HL-60 (cell line): Measurements from ENCODE around the gene ARHGEF9.

Experiments
- DNase-seq, 2 experiments: peaks; one replicate each; pipeline ENCODE4 v3.0.0-alpha.2; 2010 to 2020; ENCODE audit warnings: low read depth in 1 of 2, low spot score in 1 of 2
- H3K27ac ChIP-seq: fragments of 250-450 bp; sonication (Bioruptor Pico); replicated peaks from 2 replicates; pipeline ENCODE4 v1.5.1; 2020; ENCODE audit warnings: mild to moderate bottlenecking, moderate library complexity
- H3K27me3 ChIP-seq: fragments of 250-450 bp; sonication (Bioruptor Pico); 2 replicates; pipeline ENCODE4 v1.5.1; 2021; ENCODE audit warnings: mild to moderate bottlenecking, moderate library complexity; ENCODE audit not compliant: insufficient read depth, poor library complexity, severe bottlenecking
- H3K4me3 ChIP-seq: replicated peaks from 2 replicates; pipeline ENCODE4 v1.5.1; 2011; ENCODE audit warnings: mild to moderate bottlenecking, control low read depth, low read length; ENCODE audit not compliant: insufficient read depth
- GABPA ChIP-seq: IDR thresholded peaks from 2 replicates; pipeline ENCODE4 v1.6.1; 2012; ENCODE audit warnings: low read depth
- POLR2AphosphoS5 ChIP-seq: IDR thresholded peaks from 2 replicates; pipeline ENCODE4 v1.6.1; 2012; ENCODE audit warnings: low read depth
- SPI1 ChIP-seq: IDR thresholded peaks from 2 replicates; pipeline ENCODE4 v1.6.1; 2012; ENCODE audit warnings: low read depth, mild to moderate bottlenecking, borderline replicate concordance
- TF ChIP-seq, protein P1 (sequence below): IDR thresholded peaks from one replicate; pipeline ENCODE4 v1.5.1; 2011; ENCODE audit warnings: low read length, control low read depth, inconsistent platforms; ENCODE audit not compliant: insufficient read depth
- TF ChIP-seq, protein P2 (sequence below): IDR thresholded peaks from 2 replicates; pipeline ENCODE4 v1.6.1; 2012; ENCODE audit warnings: low read depth; ENCODE audit not compliant: insufficient replicate concordance

Gene ARHGEF9

GRCh38 chrX:63740382-63740781, 44.6 kb downstream of the ARHGEF9 start:
- TF ChIP-seq POLR2AphosphoS5: no peak
- TF ChIP-seq GABPA: no peak
- TF ChIP-seq, protein P1, sequence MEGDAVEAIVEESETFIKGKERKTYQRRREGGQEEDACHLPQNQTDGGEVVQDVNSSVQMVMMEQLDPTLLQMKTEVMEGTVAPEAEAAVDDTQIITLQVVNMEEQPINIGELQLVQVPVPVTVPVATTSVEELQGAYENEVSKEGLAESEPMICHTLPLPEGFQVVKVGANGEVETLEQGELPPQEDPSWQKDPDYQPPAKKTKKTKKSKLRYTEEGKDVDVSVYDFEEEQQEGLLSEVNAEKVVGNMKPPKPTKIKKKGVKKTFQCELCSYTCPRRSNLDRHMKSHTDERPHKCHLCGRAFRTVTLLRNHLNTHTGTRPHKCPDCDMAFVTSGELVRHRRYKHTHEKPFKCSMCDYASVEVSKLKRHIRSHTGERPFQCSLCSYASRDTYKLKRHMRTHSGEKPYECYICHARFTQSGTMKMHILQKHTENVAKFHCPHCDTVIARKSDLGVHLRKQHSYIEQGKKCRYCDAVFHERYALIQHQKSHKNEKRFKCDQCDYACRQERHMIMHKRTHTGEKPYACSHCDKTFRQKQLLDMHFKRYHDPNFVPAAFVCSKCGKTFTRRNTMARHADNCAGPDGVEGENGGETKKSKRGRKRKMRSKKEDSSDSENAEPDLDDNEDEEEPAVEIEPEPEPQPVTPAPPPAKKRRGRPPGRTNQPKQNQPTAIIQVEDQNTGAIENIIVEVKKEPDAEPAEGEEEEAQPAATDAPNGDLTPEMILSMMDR: no peak
- TF ChIP-seq, protein P2, sequence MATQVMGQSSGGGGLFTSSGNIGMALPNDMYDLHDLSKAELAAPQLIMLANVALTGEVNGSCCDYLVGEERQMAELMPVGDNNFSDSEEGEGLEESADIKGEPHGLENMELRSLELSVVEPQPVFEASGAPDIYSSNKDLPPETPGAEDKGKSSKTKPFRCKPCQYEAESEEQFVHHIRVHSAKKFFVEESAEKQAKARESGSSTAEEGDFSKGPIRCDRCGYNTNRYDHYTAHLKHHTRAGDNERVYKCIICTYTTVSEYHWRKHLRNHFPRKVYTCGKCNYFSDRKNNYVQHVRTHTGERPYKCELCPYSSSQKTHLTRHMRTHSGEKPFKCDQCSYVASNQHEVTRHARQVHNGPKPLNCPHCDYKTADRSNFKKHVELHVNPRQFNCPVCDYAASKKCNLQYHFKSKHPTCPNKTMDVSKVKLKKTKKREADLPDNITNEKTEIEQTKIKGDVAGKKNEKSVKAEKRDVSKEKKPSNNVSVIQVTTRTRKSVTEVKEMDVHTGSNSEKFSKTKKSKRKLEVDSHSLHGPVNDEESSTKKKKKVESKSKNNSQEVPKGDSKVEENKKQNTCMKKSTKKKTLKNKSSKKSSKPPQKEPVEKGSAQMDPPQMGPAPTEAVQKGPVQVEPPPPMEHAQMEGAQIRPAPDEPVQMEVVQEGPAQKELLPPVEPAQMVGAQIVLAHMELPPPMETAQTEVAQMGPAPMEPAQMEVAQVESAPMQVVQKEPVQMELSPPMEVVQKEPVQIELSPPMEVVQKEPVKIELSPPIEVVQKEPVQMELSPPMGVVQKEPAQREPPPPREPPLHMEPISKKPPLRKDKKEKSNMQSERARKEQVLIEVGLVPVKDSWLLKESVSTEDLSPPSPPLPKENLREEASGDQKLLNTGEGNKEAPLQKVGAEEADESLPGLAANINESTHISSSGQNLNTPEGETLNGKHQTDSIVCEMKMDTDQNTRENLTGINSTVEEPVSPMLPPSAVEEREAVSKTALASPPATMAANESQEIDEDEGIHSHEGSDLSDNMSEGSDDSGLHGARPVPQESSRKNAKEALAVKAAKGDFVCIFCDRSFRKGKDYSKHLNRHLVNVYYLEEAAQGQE: no peak
- no peak for TF ChIP-seq SPI1
- H3K27ac ChIP-seq: no peak overlapping the region
- DNase-seq: no peak
- H3K4me3 ChIP-seq: no peak overlapping the region
- H3K27me3 ChIP-seq: no peaks in the 10 kb centered on the region

DNA sequence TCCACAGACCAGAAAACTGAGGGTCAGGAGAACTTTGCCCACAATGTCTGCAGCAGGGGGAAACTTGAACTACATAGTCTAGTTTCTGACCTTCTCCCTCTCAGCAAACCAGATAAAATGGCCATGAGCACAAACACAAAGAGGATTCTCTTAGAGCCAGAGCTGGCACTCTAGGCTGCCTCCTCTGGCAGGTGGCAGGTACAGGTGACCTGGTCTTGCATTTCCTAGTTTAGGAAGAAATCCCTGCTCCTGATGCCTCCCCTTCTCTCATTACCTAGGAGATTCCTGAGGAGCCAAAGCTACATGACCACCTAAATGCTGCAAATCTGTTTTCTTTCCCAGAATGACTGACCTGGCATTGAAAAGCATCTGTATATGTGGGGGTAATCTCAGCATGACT, 45.1 kb downstream of the ARHGEF9 start:
- DNase-seq: no peak
- Histone ChIP-seq H3K27ac (no peak overlapping the region), H3K4me3 (no peak overlapping the region), H3K27me3 (no peaks in the 10 kb centered on the region)
- TF ChIP-seq, protein P2: no peak
- TF ChIP-seq POLR2AphosphoS5 (no peak), SPI1 (no peak), GABPA (no peak)
- TF ChIP-seq, protein P1: no peak

DNA sequence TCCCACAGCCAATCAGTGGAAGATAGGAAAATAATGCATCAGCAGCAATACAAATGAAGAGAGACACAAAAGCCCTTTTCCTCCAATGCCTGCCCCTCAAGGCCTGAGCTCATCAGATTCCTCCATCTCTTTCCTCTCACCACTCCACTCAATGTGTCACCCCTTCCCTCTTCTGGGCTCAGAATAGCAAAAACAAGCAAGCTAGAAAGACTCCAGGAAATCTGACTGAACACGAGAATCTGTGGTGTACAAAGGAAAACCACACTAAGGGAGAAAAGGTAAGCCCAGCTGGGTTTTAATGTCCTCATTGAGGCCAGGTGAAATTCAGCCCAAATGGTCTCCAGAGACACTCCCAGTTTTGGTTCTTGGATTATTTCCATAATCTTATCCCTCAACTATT, 46.3 kb downstream of the ARHGEF9 start:
- no peak for DNase-seq
- no peak for TF ChIP-seq GABPA
- no peak for TF ChIP-seq POLR2AphosphoS5
- no peak for TF ChIP-seq SPI1
- TF ChIP-seq, protein P1: no peak
- TF ChIP-seq, protein P2: no peak
- Histone ChIP-seq H3K27me3 (no peaks in the 10 kb centered on the region), H3K27ac (no peak overlapping the region), H3K4me3 (no peak overlapping the region)
